AG20443 (cell line): Measurements from ENCODE around the gene CDCA3.
"Not testable (repeated sequence)": the region's sequence is repeated elsewhere in the genome, so short reads cannot be mapped to it uniquely, and the experiment has no call there.

ENCODE experiments used
- DNase-seq: peaks from one replicate; pipeline ENCODE4 v3.0.0; 2012; ENCODE audit warnings: low spot score, mixed read lengths

The CDCA3 gene

GRCh38 chr12:6851153-6851920 lies at the start of gene CDCA3:
Gene CDCA3, minus strand, starts transcription at chr12:6851286. Its CDS starts 334 bp downstream, at chr12:6850952.
- DNase-seq: peak; percentile 99

- DNase-seq: no peak
Observed at GRCh38 chr12:6899837-6900519, 48.9 kb upstream of the CDCA3 start.

GRCh38 chr12:6899427-6899826 lies 48.3 kb upstream of the CDCA3 start:
- no peak for DNase-seq

GRCh38 chr12:6896846-6897435 lies 45.9 kb upstream of the CDCA3 start:
- DNase-seq: no peak

GRCh38 chr12:6894321-6894720 lies 43.2 kb upstream of the CDCA3 start:
- DNase-seq: no peak

GRCh38 chr12:6892683-6893082 lies 41.6 kb upstream of the CDCA3 start:
- not testable (repeated sequence) for DNase-seq

GRCh38 chr12:6891646-6892001 lies 40.5 kb upstream of the CDCA3 start:
- no peak for DNase-seq

GRCh38 chr12:6890789-6891645 lies 39.9 kb upstream of the CDCA3 start:
- peak; percentile 99 for DNase-seq

- DNase-seq: not testable (repeated sequence)
Observed at GRCh38 chr12:6889775-6890573, 38.9 kb upstream of the CDCA3 start.

GRCh38 chr12:6888794-6889193 lies 37.7 kb upstream of the CDCA3 start:
- DNase-seq: not testable (repeated sequence)

- DNase-seq: no peak
Observed at GRCh38 chr12:6888360-6888759, 37.3 kb upstream of the CDCA3 start.

DNA sequence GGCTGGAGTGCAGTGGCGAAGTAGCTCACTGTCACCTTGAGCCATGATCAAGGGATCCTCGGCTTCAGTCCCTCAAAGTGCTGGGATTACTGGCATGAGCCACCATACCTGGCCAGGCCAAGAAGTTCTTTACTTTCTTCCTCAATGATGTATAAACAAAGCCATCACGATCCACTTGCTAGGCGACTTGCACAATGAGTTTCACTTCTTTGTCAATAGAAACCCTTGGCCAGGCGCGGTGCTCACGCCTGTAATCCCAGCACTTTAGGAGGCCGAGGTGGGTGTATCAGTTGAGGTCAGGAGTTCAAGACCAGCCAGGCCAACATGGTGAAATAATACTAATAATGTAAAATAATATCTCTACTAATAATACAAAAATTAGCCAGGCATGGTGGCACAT lies 36.4 kb upstream of the CDCA3 start:
- no peak for DNase-seq

GRCh38 chr12:6886206-6886999 lies 35.3 kb upstream of the CDCA3 start:
- DNase-seq: not testable (repeated sequence)

- no peak for DNase-seq
Observed at GRCh38 chr12:6884539-6884938, 33.5 kb upstream of the CDCA3 start.

- no peak for DNase-seq
Observed at GRCh38 chr12:6883683-6884082, 32.6 kb upstream of the CDCA3 start.

- no peak for DNase-seq
Observed at GRCh38 chr12:6883252-6883651, 32.2 kb upstream of the CDCA3 start.

DNA sequence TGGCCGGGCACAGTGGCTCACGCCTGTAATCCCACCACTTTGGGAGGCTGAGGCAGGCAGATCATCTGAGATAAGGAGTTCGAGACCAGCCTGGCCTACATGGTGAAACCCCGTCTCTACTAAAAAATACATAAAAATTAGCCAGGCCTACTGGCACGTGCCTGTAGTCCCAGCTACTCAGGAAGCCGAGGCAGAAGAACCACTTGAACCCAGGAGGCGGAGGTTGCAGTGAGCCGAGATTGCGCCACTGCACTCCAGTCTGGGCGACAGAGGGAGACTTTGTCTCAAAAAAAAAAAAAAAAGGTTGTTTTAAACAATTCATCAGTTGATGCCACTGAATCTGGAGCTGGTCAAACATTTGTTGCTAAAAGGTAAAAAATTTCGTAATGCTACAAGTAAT lies 28.7 kb upstream of the CDCA3 start:
- DNase-seq: not testable (repeated sequence)

DNA sequence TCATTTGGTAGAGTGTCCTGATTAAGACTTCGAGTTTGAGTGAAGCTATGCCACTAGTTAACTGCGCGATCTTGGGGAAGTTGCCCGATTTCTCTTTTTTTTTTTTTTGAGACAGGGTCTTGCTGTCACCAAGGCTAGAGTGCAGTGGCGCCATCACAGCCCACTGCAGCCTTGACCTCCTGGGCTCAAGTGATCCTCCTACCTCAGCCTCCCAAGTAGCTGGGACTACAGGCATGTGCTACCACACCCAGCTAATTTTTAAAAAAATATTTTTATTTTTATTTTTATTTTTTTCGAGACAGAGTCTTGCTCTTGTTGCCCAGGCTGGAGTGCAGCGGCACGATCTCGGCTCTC lies 22.9 kb upstream of the CDCA3 start:
- DNase-seq: not testable (repeated sequence)

GRCh38 chr12:6873094-6874014 lies 22.3 kb upstream of the CDCA3 start, which contains the start of gene SPSB2:
Gene SPSB2, minus strand, starts transcription at chr12:6873303. Its CDS starts 402 bp downstream, at chr12:6872901.
- DNase-seq: peak; percentile 97
